Activated T-helper 2 cell treated with anti-CD3 and anti-CD28 coated beads, Interferon-gamma antibody, Interleukin-2, Interleukin-4, amounts not matched to agents 10 μg/mL and 5 μg/mL and 100 μg/mL, durations not matched to agents 14 hours and 24 hours and 36 hours (primary cell): ENCODE data around the gene TMEM131. TPM values are rescaled to one million over a fixed set of nuclear protein-coding genes. Genes with fewer than 3 reads are reported as not detected.
"Not testable (repeated sequence)": the region's sequence is repeated elsewhere in the genome, so short reads cannot be mapped to it uniquely, and the experiment has no call there.

Experiments
- DNase-seq: peaks from one replicate; pipeline ENCODE4 v3.0.0; 2021; ENCODE audit warnings: low spot score
- H3K27ac Mint-ChIP-seq: one replicate; pipeline ENCODE4 v1.8.0; 2021; ENCODE audit warnings: mixed read lengths
- H3K27me3 Mint-ChIP-seq: one replicate; pipeline ENCODE4 v1.8.0; 2021; ENCODE audit warnings: low read depth, mixed read lengths
- H3K36me3 Mint-ChIP-seq: one replicate; pipeline ENCODE4 v1.8.0; 2021; ENCODE audit warnings: low read depth, mixed read lengths
- H3K4me1 Mint-ChIP-seq: one replicate; pipeline ENCODE4 v1.8.0; 2021; ENCODE audit warnings: low read depth, mixed read lengths
- H3K4me3 Mint-ChIP-seq: one replicate; pipeline ENCODE4 v1.8.0; 2021; ENCODE audit warnings: low read depth, mild to moderate bottlenecking, moderate library complexity, mixed read lengths
- H3K9me3 Mint-ChIP-seq: one replicate; pipeline ENCODE4 v1.8.0; 2021; ENCODE audit warnings: mixed read lengths
- intact Hi-C: fragments of 100-400 bp; cut with micrococcal nuclease; formaldehyde crosslinking; loops from one replicate; pipeline ENCODE4 v1.15.1; 2023
- total RNA-seq: library from RNA; stranded (reverse); gene quantifications from 2 replicates; pipeline ENCODE4 v1.2.3, GENCODE V29; 2022

The TMEM131 gene
- total RNA-seq, 1 donor from 2014 or later: 39.3 TPM

DNA sequence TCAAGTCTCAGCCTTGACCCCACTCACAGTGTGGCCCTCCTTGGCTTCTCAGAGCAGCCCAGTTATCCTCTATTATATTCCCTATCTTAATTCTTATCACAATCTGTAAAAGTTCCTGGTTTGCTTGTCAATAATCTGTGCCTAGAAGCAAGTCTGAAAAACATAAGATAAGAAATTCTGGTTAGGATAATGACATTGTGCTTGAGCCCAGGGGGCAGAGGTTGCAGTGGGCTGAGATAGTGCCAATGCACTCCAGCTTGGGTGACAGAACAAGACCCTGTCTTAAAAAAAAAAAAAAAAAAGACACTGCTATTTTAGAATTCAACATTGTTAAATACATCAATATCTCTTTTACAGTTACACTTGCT lies 63.9 kb downstream of the TMEM131 start:
- peaks cover 8% of the 10 kb centered on the region for H3K36me3 Mint-ChIP-seq
- no peak overlapping the region for H3K4me3 Mint-ChIP-seq
- peaks cover 4% of the 10 kb centered on the region for H3K9me3 Mint-ChIP-seq
- peaks cover 35% of the 10 kb centered on the region for H3K4me1 Mint-ChIP-seq
- no peak for DNase-seq
- no peaks in the 10 kb centered on the region for H3K27me3 Mint-ChIP-seq
- intact Hi-C loops: no loop called here
- H3K27ac Mint-ChIP-seq: no peak overlapping the region

DNA sequence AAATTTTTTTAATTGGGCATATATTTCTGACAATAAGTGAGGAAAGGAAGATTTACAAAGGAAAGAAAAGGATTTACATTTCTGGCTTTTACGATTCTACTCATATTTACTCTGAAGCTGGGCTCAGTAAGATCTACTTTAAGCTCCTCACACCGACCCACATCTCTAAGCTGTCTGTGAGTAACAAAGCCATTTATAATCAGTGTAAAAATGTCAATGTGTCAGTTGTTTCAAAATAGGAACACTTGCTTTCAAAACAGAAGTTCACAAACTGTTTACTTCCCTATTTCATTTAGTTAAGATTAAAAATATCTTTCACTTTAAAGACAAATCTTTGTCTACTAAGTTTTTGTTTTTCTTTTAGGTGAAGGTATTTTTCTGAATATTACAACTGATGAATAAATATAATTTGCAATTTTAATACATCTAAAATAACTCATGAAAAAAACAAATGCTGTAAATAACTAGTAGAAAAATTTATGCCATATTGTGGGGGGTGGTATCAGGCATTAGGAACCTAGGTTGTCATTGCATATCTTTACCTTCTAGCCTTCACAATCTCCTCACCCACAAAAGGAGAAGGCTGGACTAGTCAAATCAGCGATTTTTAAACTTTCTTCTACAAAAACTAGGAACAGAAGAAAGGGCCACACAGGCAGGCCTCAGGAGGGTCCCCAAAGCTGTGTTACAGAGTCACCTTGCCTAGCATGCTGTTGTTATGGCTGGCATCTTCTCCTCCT lies 64.5 kb downstream of the TMEM131 start:
- Mint-ChIP-seq H3K9me3 (peaks cover 4% of the 10 kb centered on the region), H3K27ac (no peak overlapping the region), H3K4me3 (no peak overlapping the region), H3K36me3 (peaks cover 14% of the 10 kb centered on the region), H3K27me3 (no peaks in the 10 kb centered on the region), H3K4me1 (peaks cover 32% of the 10 kb centered on the region)
- no peak for DNase-seq
- intact Hi-C loops: no loop called here

DNA sequence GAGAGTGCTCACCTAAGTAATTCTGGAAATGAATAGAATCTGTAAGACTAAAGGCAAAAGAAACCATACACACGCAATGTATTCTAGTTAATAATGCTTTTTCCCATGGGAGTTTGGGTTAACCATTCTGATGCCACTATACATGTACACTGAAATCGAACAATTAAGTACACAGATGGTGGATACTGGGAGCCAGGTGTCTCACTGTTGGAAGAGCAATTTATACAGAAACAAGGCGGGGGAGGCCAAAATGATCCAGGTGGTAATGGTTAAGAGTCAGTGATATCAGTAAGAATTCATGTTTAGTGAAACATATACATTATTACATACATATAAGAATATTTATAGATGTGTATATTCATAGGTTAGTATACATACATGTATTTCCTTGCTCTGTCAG lies 67.2 kb downstream of the TMEM131 start:
- Mint-ChIP-seq H3K4me3 (no peak overlapping the region), H3K27ac (no peak overlapping the region), H3K4me1 (peaks cover 11% of the 10 kb centered on the region), H3K27me3 (no peaks in the 10 kb centered on the region), H3K36me3 (peaks cover 21% of the 10 kb centered on the region), H3K9me3 (peaks cover 4% of the 10 kb centered on the region)
- DNase-seq: no peak
- intact Hi-C loops: no loop called here

DNA sequence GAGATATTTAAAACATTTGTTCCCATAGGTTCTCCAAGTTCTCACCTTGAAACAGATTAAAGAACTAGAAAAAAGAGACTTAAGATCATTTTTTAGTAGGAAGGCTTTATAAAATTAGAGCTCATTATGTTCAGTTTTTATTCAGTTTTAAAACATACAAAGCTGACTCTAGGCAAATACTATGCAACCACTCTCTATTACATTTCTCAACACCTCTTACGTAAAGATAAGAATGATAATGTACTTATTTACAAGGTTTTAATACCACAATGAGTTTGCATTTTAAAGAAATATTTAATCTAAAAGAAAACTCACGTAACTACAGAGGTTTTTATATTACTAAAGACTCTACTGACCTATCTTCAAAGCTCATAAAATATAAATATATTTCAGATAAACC lies 68.8 kb downstream of the TMEM131 start:
- intact Hi-C loops: no loop called here
- Mint-ChIP-seq H3K36me3 (peaks cover 22% of the 10 kb centered on the region), H3K27me3 (no peaks in the 10 kb centered on the region), H3K27ac (no peak overlapping the region), H3K4me3 (no peak overlapping the region), H3K4me1 (peaks cover 7% of the 10 kb centered on the region), H3K9me3 (no peaks in the 10 kb centered on the region)
- DNase-seq: no peak

DNA sequence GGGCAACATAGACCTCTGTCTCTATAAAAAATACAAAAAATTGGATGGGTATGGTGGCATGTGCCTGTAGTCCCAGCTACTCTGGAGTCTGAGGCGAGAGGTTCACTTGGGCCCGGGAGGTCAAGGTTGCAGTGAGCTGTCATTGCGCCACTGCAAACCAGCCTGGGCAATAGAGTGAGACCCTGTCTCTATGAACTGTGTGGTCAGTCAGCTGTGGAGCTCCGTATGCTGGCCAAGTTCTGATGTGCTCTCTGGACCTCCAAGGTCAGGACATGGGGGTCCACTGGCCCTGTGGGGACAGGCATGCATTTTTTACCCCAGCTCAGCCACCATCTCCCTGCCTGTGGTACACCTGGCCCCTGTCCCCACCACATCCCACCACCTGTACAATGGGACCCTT lies 71.6 kb downstream of the TMEM131 start:
- no peak for DNase-seq
- peaks cover 20% of the 10 kb centered on the region for H3K9me3 Mint-ChIP-seq
- H3K4me3 Mint-ChIP-seq: no peak overlapping the region
- no peaks in the 10 kb centered on the region for H3K27me3 Mint-ChIP-seq
- intact Hi-C loops: no loop called here
- no peaks in the 10 kb centered on the region for H3K4me1 Mint-ChIP-seq
- no peak overlapping the region for H3K27ac Mint-ChIP-seq
- peaks cover 47% of the 10 kb centered on the region for H3K36me3 Mint-ChIP-seq

DNA sequence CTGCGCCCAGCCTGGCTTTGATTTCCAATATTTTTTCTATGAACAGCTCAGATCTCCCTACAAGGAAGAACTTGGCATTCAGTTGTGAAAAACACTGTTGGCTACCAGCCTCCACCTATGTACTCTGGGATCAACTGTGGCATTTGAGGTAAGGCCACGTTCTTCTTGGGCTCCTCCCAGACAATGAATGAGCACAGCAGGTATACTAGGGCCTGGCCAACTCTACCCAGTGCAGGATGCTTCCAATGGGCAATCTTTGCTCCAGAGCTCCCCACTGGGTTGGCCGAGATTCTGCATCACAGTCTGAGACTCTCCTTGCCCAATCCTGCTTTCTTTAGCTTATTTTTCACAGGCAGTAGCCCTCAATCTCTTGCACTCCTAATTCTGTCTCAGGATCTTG lies 75.9 kb downstream of the TMEM131 start:
- intact Hi-C loops: no loop called here
- Mint-ChIP-seq H3K27me3 (no peaks in the 10 kb centered on the region), H3K9me3 (peaks cover 28% of the 10 kb centered on the region), H3K4me1 (peaks cover 9% of the 10 kb centered on the region), H3K36me3 (peaks cover 53% of the 10 kb centered on the region), H3K4me3 (no peak overlapping the region), H3K27ac (no peak overlapping the region)
- no peak for DNase-seq

DNA sequence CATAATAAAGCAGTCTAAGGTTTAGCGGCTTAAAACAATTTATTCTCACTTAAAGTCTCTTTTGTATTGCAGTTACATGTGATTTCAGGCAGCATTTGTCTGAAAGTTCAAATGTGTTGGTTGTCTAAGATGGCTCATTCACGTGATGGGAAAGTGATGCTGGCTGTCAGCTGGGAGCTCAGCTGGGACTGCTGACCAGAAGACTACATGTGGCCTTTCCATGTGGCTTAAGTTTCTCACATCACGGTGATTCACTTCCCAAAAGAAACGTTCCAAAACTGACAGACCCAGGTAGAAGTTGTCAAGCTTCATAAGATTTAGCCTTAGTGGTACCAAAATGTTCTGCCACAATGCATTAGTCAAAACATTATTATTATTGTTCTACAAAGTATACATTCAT lies 76.9 kb downstream of the TMEM131 start:
- Mint-ChIP-seq H3K9me3 (peaks cover 28% of the 10 kb centered on the region), H3K27ac (no peak overlapping the region), H3K4me3 (no peak overlapping the region), H3K4me1 (peaks cover 17% of the 10 kb centered on the region), H3K36me3 (peaks cover 57% of the 10 kb centered on the region), H3K27me3 (no peaks in the 10 kb centered on the region)
- intact Hi-C loops: no loop called here
- no peak for DNase-seq

DNA sequence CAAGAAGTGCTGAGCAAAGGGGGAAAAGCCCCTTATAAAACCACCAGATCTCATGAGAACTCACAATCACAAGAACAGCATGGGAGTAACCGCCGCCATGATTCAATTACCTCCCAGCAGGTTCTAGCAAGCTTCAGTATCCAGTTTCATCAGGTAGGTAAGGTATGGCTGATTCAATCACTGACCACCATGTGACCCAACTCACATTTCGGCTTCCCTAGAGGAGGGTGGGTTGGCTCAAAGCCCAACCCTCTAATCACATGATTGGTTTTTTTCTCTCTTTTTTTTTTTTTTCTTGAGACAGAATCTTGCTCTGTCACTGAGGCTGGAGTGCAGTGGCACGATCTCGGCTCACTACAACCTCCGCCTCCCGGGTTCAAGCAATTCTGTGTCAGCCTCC lies 78.1 kb downstream of the TMEM131 start:
- intact Hi-C loops, DNase-seq, H3K4me3 Mint-ChIP-seq, H3K27me3 Mint-ChIP-seq, H3K27ac Mint-ChIP-seq: not testable (repeated sequence)
- peaks cover 28% of the 10 kb centered on the region for H3K4me1 Mint-ChIP-seq
- peaks cover 28% of the 10 kb centered on the region for H3K9me3 Mint-ChIP-seq
- H3K36me3 Mint-ChIP-seq: peaks cover 56% of the 10 kb centered on the region

DNA sequence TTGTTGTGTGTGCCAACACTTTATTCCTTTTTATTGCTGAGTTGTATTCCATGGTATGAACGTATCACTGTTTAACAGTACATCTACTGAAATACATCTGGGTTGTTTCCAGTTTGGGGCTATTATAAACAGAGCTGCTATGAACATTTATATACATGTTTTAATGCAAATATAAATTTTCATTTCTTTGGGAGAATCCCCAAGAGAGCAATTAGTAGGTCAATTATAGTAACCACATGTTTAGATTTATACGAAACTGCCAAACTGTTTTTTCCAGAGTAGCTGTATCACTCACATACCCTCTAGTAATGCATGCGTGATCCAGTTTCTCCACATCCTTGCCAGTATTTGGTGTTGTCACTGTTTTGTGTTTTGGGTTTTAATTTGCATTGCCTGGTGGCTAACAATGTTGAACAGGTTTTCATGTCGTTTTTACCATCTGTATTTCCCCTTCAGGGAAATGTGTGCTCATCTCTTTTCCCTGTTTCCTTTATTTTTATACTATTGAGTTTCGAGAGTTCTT lies 81.0 kb downstream of the TMEM131 start:
- H3K4me1 Mint-ChIP-seq: peaks cover 51% of the 10 kb centered on the region
- intact Hi-C loops: loop anchor here (1.0 to 5.0 kb wide), 2 partner anchors 99 to 218 kb away; no protein-coding TSS in a partner anchor

DNA sequence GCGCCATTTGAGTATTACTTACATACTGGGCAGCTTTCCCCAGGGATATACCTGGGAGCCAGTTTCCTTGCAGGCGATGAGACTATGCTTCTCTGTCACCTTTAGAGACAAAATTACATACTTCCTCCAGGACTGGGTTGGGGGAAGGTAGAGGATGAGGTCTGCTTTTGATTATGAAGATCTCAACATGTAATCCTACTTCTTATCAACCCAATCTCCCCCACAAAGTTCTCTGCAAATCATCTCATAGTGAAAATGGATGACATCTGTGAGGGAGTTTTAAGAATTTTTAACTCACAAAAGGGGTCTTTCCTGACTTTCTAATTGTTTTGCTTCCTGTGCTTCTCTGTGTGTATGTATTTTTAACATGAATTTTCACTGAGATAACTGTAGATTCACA lies 81.9 kb downstream of the TMEM131 start:
- peaks cover 45% of the 10 kb centered on the region for H3K36me3 Mint-ChIP-seq
- intact Hi-C loops: loop anchor here (1.0 to 5.0 kb wide), 2 partner anchors 99 to 218 kb away; no protein-coding TSS in a partner anchor
- H3K9me3 Mint-ChIP-seq: peaks cover 7% of the 10 kb centered on the region
- H3K27ac Mint-ChIP-seq: peak overlapping the region; percentile 8
- H3K27me3 Mint-ChIP-seq: no peaks in the 10 kb centered on the region
- no peak overlapping the region for H3K4me3 Mint-ChIP-seq
- peaks cover 54% of the 10 kb centered on the region for H3K4me1 Mint-ChIP-seq
- DNase-seq: no peak

More for the DNA sequence above, 81.0 kb downstream of the TMEM131 start:
- Mint-ChIP-seq H3K4me3 (no peak overlapping the region), H3K36me3 (peaks cover 43% of the 10 kb centered on the region), H3K9me3 (peaks cover 9% of the 10 kb centered on the region), H3K27me3 (no peaks in the 10 kb centered on the region), H3K27ac (no peak overlapping the region)
- no peak for DNase-seq

DNA sequence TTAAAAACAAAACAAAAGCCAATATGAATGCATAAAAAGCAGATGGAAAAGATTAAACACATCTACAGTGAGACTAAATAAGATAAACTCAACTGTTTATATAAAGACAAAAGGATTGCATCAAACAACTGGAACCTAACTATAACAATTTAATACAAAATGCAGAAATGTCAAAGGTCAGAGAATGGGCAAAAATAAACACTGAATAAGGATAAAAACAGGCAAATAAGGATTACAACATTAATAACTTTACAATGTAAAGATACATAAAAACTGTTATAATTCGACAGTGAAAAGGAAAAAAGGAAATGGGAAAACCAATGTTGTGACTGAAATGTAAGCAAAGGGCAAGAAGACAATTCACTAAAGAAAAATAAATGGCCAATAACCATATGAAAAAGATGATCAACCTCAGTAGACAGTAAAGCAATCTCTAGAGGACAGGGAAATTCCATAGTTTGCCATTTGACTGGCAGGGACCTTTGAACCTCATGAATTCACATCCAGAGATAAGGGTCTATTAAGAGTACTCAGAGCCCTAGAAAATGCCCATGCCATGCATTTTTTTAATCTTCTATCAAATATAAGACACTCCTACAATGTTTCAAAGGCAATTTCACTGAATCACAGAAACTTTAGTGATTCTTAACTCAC lies 83.7 kb downstream of the TMEM131 start:
- H3K36me3 Mint-ChIP-seq: peaks cover 38% of the 10 kb centered on the region
- intact Hi-C loops: loop anchor here (1.0 to 5.0 kb wide), 4 partner anchors 42 to 220 kb away; no protein-coding TSS in a partner anchor
- H3K27ac Mint-ChIP-seq: peak overlapping the region; percentile 26
- H3K4me1 Mint-ChIP-seq: peaks cover 56% of the 10 kb centered on the region
- no peaks in the 10 kb centered on the region for H3K27me3 Mint-ChIP-seq
- no peak for DNase-seq
- H3K9me3 Mint-ChIP-seq: no peaks in the 10 kb centered on the region
- no peak overlapping the region for H3K4me3 Mint-ChIP-seq

DNA sequence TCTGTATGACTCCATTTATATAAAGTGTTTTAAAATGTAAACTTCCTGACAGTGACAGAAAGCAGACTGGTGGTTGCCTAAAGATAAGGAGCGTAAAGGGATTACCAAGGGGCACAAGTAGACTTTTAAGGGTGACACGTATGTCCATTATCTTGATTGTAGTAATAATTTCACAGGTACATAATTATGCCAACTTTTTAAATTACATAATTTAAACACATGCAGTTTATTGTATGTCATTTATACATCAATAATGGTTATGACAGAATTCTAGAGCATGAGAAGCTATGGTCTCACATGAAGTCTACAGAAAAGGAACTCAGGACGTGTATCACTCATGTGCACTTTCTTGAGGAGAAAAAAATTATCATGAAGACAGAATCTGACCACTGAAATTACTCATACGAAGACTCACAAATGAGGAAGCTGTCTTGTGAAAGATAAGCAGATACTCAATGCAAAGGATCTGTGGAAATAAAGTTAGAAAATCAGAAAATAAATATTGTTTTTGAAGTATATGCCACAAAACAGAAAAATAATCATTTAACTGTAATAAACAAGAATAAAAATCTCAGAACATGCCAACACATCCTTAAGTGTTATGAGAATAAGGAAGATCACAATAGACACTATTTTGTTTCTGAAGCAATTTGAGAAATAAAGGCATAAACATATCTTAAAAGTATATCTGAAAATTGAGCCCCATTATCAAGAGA lies 84.4 kb downstream of the TMEM131 start:
- no peak overlapping the region for H3K4me3 Mint-ChIP-seq
- H3K27ac Mint-ChIP-seq: peak overlapping the region; percentile 22
- H3K4me1 Mint-ChIP-seq: peaks cover 61% of the 10 kb centered on the region
- peaks cover 45% of the 10 kb centered on the region for H3K36me3 Mint-ChIP-seq
- H3K9me3 Mint-ChIP-seq: no peaks in the 10 kb centered on the region
- no peak for DNase-seq
- intact Hi-C loops: loop anchor here (1.0 to 5.0 kb wide), 4 partner anchors 41 to 221 kb away; no protein-coding TSS in a partner anchor
- H3K27me3 Mint-ChIP-seq: no peaks in the 10 kb centered on the region
